DMS 273 (cell line): ENCODE measurements around the gene SLC6A19.

Source experiments
- DNase-seq: peaks from one replicate; lab custom pipeline; 2025; ENCODE audit not compliant: unreplicated experiment; lab: John Stamatoyannopoulos, UW

The SLC6A19 gene

DNA sequence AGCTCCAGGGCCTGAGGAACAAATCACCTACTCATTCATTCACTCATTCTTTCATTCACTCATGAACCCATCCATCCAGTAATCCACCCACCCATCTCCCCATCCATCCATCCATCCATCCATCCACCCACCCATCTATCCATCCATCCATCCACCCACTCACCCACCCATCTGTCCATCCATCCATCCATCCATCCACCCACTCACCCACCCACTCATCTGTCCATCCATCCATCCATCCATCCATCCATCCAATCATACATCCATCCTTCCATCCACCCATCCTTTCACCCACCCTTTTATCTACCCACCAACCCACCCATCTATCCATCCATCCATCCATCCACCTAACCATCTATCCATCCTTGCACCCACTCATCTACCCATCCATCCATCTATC is 35.5 kb upstream of the SLC6A19 start:
- DNase-seq, result no peak

DNA sequence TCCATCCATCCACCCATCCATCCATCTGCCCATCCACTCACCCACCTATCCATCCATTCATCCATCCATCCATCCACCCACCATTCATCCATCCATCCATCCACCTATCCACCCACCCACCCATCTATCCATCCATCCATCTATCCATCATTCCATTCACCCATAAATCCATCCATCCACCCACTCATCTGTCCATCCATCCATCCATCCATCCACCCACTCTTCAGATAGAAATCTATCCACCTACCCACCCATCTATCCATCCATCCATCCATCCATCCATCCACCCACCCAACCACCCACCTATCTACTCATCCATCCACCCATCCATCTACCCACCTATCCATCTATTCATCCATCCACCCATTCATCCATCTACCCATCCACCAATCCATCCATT is 35.0 kb upstream of the SLC6A19 start:
- no peak for DNase-seq

DNA sequence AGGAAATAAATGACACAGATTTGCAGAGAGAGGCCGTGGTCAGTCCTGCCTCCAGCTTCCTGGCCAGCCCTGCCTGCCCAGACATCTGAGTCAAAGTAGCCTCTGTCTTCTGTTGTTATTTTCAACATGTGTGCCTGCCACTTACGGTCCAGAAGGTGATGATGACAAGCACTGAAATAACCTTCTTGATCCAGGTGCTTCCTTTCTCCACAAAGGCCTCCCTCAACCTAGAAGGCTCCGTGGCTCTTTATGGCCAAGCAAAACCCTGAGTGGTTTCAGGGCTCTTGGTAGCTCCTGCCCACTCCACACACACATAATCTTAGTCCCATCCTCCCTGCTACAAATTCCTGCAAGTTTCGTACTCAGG is 34.1 kb upstream of the SLC6A19 start:
- no peak for DNase-seq

DNA sequence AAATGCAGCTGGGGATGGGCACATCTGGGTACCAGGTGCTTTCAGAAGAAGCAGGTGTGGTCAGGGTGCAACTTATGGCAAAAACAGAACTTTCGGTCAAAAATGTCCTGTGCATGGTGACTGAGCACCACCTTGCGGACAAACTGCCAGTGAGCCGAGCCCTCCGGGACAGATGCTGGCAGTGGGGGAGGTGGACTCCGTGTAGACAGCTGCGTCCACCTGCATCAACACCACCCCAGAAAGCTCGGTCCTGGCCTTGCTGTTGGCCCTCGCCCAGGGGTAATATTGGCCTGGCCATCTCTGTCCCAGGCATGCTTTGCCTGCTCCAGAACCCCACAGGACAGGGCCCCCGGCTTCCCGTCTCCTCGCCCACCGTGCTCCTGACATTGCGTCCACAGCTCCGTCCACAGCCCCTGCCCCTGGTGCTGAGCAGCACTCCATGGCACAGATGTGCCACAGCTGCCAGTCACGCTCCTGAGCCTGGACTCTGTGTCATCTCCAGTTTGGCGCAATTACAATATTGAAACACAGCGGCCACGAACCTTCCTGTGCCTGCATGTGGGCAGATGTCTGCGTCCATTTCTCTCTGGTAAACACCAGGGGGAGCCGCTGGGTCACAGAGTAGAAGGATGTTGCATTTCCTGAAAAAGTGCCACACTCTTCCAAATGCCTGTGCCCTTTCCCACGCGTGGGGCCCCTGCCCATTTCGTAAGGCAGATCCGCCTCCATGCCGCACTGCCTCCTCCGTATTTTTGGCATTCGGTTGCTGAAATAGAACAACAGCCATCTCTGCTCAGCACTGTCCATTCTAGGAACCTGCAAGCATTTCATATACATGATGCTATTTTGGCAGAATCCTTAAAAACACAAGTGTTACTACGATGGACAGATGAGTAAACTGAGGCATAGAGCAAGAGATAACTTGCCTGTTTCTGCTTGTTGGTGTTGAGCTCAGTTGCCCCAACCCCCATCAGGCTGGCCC is 33.4 kb upstream of the SLC6A19 start:
- DNase-seq, result peak; percentile 85

DNA sequence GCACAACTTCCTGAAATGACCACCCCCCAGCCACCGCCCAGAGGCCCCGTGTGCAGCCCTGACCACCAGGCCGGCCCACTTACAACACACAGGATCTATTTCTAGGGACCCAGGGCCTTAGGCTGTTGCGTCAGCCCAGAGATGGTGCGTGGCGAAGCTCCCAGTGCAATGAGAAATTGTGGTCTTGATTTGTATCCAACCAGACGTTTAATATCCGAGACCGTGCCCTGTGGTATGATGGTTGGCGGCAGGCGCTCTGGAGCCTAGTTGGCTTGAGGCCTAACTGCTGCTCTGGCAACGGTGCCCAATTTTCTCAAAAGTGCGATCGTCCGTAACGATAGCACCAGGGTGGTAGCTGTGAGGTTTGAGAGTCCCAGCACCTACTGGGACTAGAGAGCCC is 32.6 kb upstream of the SLC6A19 start:
- no peak for DNase-seq

DNA sequence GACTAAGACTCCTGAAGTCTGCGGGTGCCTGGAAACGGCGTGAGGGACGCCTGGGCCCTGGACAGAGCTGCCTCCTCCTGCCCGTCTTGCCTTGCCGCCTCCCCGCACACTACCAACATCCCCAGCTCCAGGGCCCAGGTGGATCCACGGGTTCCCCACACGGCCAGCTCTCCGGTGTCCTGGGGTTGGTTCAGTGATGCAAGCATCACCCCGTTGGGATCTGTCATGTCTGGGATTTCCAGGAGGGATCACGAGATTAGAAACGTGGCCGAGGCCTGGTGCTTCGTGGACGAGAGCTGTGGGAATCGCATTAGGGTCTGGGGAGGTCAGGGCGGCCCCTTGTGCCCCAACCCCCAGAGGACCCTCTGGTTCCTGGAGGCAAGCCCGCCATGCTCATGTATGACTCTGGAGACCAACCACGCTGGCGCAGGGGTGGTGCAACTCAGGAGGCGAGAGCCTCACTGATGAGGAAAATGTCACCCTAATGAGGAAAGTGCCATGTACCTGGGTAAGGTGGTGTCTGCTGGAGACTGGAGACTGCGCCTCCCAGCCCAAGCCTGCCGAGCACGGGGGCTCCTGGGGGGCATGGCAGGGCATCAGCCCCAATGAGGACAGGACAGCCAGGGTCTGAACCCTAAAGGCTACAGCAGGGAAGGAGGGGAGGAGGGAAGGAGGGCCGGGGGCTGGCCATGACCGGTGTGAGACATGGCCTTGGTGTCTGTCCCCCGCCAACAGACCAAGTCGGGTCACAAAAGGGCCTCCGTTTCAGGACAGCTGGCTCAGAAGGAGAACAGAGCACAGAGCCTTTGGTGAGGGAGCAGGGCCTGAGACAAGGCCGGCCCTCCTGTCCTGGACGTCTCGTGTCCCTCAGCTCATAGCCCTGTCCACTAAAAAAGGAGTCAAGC is 31.9 kb upstream of the SLC6A19 start:
- no peak for DNase-seq

DNA sequence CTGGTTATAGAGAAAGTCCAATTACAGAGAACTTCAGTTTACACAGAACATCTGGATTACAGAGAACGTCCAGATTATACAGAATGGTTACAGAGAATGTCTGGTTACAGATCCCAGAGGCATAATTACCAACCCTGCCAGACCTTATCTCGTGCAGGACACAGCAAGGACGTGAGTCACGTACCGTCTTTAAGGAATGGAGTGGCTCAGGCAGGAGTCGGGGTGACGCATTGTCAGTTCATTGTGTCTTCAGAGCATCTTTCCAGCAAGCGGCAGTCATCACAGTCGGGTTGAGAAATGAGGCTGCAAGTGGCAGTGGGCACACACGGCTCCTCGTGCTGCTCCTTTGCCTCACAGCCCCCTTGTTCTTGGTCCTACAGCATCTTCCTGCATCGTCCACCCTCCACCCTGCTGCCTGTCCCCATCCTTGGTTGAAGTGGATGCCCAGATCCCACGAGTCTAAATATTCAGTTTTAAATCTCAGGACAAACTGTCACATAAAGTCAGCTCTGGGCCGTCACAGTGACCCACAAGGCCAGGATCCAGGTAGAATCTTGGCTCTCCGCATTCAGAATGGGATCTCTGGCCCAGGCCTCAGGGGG is 30.0 kb upstream of the SLC6A19 start:
- no peak for DNase-seq

DNA sequence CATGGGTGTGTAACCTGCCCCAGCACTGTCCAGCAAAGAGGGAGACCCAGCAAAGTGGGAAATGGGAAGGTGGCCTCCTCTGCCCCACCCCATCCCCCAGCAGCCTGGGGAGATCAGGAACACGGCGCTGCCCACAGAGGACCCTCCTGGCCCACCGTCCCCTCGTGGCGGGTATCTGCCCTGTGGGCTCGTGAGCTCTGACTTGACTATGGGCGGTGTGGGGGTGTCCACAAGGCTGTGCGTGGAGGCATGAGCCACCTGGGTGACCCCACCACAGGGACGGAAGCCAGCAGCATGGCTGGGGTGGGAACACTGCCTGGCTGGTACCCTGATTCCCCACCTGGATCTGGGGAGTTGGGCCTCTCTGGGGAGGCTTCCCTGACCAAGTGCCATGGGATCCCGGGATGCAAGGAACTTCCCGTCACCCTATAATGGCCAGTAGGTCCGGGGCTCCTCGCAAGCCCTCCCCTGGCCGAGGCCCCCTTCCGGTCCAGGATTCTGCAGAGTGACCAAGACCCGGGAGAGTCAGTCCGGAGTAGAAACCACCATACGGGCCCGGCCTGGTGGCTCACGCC is 29.3 kb upstream of the SLC6A19 start:
- DNase-seq, result no peak

DNA sequence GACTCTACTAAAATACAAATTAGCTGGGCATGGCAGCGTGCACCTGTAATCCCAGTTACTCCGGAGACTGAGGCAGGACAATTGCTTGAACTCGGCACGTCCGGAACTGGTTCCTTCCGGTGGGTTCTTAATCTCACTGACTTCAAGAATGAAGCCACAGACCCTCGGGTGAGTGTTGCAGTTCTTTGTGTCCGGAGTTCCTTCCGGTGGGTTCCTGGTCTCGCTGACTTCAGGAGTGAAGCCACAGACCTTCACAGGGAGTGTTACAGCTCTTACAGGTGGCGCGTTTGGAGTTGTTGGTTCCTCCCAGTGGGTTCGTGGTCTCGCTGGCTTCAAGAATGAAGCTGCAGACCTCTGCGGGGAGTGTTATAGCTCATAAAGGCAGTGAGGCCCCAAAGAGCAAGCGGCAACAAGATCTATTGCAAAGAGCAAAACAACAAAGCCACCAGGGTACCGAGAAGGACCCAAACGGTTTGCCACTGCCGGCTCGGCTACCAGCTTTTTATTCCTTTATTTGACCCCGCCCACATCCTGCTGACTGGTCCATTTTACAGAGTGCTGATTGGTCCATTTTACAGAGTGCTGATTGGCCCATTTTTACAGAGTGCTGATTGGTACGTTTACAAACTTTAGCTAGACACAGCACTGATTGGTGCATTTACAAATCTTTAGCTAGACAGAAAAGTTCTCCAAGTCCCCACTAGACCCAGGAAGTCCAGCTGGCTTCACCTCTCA is 28.6 kb upstream of the SLC6A19 start:
- DNase-seq, result peak; percentile 27

DNA sequence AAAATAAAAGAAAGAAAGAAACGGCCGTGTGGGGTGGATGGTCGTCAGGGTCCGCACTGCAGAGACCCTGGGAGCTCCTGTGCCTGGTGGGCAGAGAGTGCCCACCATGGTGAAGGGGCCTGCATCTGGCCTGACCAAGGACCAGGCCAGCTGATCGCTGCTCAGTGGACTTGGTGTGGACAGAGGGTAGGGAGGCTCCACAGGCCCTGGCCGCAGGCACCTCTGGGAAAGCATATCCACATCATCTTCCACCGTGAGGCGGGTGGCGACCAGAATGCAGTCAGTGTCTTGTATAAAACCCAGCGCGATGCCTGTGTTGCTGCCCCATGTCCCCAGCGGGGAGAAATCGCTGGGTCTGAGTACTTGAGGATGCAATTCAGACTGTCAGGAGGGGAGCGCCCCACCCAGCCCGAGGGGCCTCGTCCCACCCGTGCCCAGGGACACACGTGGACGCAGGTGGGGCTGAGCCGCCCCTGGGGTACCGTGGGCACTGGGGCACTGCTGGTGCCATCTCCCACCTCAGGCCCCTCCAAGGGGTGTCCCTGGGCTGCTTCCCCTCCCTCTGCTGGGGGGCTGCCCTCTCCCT is 27.8 kb upstream of the SLC6A19 start:
- no peak for DNase-seq

DNA sequence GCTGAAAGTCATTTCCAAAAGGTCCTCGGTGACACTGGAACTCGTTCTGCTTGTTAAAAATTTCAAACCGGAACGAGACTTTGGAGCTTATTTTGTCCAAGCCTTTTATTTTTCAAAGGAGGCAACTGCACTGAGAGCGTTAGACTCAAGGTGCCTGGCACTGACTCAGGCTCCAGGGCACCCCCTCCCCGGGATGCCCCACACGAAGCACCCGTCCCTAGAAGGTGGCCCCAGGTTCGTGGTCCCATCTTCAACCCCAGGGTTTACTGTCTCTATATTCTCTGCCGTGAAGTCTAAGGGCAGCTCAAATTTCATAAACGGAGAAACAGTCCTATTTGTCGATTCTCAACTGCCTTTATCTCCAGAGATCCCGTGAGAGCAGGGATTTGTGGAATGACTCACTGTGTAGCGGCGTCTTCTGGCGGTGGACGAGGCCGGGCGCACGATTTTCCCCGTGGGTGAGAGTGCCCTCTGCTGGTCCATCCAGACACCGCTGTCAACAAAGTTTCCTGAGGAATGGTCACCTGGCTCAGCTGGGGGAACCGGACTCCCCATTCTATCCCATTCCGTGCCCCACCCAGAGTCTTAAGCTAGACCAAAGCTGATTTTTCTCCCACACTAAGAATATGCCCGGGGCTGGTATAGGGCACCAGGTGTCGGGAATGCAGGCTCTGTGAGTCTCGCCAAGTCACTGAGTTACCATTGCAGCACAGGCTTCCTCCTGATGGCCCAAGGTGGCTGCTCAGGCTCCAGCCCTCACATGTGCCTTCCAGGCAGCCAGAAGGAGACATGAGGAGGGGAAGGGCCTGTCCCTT is 27.1 kb upstream of the SLC6A19 start:
- DNase-seq, result peak; percentile 88

DNA sequence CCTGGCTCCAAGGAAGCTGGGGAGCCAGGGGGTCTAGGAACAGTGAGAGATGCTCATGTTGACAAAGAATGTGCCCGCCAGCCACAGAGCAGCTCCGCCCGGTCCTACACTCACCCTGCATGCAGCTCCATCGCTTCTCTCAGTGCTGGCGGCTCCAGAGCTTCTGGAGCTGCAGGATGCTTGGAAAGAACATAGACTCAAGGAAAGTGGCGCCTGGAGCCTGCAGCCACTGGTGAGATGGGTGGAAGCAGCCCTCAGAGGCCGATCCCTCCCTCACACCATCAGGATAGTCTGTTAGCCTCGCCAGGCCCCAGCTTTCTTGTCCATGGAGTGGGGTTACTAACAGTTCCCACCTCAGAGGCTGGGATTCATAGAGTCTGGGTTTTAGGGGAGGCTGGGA is 26.4 kb upstream of the SLC6A19 start:
- no peak for DNase-seq

DNA sequence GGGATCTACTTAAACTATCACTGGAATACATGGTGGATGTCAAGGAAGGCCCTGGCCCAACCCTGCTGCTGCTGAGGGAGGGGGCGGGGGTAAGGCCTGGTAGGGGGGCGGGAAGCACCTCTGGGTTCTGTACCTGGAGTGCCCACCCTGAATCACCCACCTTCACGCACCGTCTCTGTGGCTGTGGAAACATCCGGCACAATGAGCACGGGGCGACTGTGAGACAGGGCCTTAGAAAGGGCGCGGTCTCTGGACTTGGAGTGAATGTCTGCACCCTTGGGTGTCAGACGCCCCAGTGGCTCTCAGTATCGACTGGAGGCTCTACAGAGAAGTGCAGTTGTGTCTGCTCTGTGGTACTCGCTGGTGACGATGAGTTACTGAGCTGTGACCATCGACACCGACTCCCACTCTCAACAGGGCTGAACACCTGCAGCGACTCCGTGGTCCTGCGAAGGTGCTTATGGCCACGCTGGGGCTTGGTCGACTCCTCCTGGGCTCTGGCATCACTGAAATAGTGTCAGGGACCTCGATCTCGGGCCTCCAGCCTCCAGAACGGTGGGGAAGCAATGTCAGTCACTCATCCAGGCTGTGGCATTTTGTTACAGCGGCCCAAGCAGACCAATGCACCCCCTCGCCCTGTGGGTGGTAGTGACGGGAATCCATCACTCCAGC is 25.5 kb upstream of the SLC6A19 start:
- no peak for DNase-seq

DNA sequence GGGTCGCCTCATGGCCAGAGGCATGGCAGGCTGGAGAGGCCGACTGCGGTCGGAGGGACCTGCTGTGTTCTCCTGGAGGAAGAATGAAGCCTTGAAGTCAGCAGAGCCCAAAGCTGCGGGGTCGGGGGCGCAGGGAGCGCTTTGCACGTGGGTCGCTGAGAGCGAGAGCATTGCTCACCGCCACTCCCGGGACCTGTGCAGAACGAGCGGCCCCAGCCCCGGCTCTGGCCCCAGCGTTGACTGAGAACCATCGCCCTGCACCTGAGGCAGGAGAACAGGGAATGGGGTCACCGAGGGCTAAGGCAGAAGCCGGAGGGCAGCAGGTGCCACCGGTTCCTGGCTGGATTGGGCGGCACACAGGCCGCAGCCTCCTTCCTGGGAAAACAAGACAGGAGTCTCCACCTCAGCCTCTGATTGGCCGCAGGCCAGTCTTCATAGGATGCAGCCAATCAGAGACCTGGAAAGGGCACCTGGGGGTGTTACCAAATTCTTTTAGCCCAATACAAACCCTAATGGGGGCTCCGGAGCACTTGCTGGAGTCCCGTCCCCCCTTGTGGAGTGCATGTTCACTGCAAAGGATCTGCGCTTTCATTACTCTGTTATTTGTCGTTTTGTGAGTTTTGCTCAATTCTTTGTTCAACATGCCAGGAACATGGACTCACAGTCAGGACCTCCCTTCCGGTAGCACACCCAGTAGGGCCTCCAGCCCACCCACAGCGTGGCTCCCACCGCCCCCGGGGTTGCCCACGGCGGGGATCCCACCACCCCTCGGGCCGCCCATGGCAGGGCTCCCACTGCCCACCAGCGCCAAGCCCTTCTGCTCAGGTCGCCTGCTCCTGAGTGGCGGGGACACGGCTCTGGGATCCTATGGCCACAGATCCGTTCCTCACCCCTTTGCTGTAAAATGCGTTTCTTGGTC is 24.7 kb upstream of the SLC6A19 start:
- peak; percentile 31 for DNase-seq

DNA sequence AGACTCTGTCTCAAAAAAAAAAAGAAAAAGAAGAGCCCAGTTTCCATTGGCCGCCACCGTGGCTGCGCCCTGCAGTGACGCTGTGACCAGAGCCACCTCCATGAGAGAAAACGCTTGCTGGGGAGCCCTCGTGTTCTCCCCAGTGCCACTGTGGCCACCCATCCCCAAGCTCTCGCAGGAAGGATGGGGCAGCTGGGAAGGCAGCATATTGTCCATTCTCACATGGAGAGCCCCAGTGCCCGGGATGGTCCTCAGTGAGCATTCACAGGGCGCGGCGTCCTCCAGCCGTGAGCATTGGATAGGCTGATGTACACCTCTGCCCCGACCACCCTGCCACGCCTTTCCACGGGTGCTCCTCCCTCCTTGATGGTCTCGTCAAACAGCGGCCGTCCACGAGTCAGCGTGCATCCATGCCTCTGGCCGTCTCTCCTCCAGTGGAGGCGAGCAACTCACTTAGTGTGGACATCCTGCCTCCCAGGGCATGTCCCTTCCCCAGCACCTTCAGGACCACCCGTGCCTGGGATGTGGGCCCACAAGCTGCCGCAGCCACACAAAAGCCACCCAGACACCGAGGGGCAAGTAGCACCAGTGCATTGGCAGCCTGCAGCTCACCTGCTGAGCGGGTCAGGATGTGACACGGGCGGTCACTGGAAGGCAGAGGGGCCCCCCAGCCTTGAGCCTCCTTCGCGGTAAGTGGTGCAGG is 23.4 kb upstream of the SLC6A19 start:
- no peak for DNase-seq

DNA sequence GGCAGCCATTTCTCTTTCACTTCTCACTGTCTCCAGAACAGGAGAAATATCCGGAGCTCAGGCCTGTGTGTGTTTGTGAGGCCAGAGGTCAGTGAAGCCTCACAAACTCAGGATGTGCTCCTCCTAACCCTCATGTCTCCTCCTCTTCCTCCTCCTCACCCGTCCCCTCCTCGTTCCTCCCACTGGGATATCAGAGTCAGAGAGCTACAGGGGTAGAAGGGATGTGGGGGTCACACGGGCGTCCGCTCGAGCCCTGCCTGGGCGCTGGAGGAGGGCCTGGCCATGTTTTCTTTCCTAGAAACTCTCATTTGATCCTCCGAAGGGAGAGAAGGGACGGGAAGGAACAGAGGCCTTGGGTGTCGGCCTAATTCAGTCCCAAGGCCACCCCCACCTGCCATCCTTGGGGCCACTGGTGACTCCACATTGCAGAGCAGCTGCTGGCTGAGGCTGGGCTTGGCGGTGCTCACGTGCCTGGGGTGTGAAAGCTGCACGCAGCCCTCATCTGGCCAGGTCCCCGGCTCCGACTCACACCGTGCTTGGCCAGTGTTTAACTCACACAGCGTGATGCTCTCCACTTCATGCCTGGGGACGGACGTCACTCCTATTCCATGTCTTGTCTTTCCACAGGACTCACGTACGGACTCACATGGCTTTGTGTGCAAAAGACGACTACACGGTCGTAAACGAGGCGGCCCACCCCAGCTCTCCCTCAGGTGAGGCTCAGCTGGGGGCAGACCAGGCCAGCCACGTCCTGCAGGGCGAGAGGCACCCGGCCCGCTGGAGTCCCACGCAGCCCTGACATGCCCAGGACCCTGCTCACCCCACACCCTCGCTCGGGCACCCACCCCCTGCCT is 22.6 kb upstream of the SLC6A19 start:
- DNase-seq, result no peak
